Lung (tissue), 12 donors: ENCODE results near the gene ZDHHC3. TPM values are rescaled to one million over a fixed set of nuclear protein-coding genes. Genes with fewer than 3 reads are reported as not detected.
A peak's percentile ranks its signal among the peaks of the same experiment; 100 is the strongest.

Experiments used
- ATAC-seq: fragments of 200-7000 bp; cut with Tn5 transposase; one replicate; pipeline ENCODE4 v1.9.1; 2020; ENCODE audit warnings: moderate number of reproducible peaks; ENCODE audit not compliant: insufficient read depth, low FRiP score
- DNase-seq, 3 donors: peaks; one replicate each; pipeline ENCODE4 v3.0.0-alpha.2; 2013 to 2017
- H3K27ac ChIP-seq, 2 donors: one replicate each; pipeline ENCODE4 v1.5.1; 2013; ENCODE audit warnings: mild to moderate bottlenecking in 2 of 2, moderate library complexity in 2 of 2, control low read depth in 1 of 2, inconsistent platforms in 1 of 2, low read depth in 1 of 2, low read length in 1 of 2
- H3K27me3 ChIP-seq, 3 donors: one replicate each; pipeline ENCODE4 v1.5.1; 2013; ENCODE audit warnings: low read length in 2 of 3; ENCODE audit not compliant: control insufficient read depth in 3 of 3, insufficient read depth in 3 of 3
- H3K36me3 ChIP-seq, 4 donors: one replicate each; pipeline ENCODE4 v1.5.1; 2013; ENCODE audit warnings: low read length in 4 of 4, mild to moderate bottlenecking in 1 of 4, moderate library complexity in 1 of 4; ENCODE audit not compliant: control insufficient read depth in 4 of 4, insufficient read depth in 4 of 4
- H3K4me1 ChIP-seq, 5 donors: one replicate each; pipeline ENCODE4 v1.5.1; 2013; ENCODE audit warnings: low read length in 5 of 5, mild to moderate bottlenecking in 2 of 5, moderate library complexity in 1 of 5; ENCODE audit not compliant: control insufficient read depth in 5 of 5, insufficient read depth in 5 of 5
- H3K4me3 ChIP-seq: one replicate; pipeline ENCODE4 v1.5.1; 2013; ENCODE audit warnings: mild to moderate bottlenecking, control low read depth, moderate library complexity
- H3K9ac ChIP-seq, 2 donors: one replicate each; pipeline ENCODE4 v1.5.1; 2013; ENCODE audit warnings: low read length in 2 of 2, control low read depth in 1 of 2; ENCODE audit not compliant: insufficient read depth in 1 of 2
- H3K9me3 ChIP-seq, 4 donors: one replicate each; pipeline ENCODE4 v1.5.1; 2013; ENCODE audit warnings: low read length in 3 of 4, mild to moderate bottlenecking in 1 of 4, moderate library complexity in 1 of 4; ENCODE audit not compliant: control insufficient read depth in 4 of 4, insufficient read depth in 3 of 4
- WGBS, 2 donors: extraction: QIAGEN DNeasy Blood & Tissue Kit; methylation state at CpG; one replicate each; pipeline ENCODE4 v1.1.7; 2013; 5-methylcytosine and 5-hydroxymethylcytosine counted together
- polyA plus RNA-seq, 2 donors: library from polyadenylated mRNA; stranded (reverse); fragments of 200-250 nt; gene quantifications; one replicate each; pipeline ENCODE4 v1.2.1, GENCODE V29; 2013
- total RNA-seq, 2 donors: library from RNA; depleted of rRNA in 1 of 2; stranded (reverse); fragments of >200 nt in 1 of 2; gene quantifications; one replicate each; pipeline ENCODE4 v1.2.1, GENCODE V29; 2014 to 2021
- TF ChIP-seq, protein P1 (sequence below): IDR thresholded peaks from 2 replicates; pipeline ENCODE4 v1.5.1; 2012; ENCODE audit warnings: mild to moderate bottlenecking; ENCODE audit errors: control extremely low read depth, extremely low read depth
- donor health status: control.
- donor health status: control.
- donor health status: Bipolar disorder and iron deficiency.
- donor health status: healthy.
- donor health status: DM: yes; HTN: yes; CAD: no.

ZDHHC3 gene
- total and polyA plus RNA-seq, 4 donors: 49.8 to 96.2 (median 78.0) TPM

DNA sequence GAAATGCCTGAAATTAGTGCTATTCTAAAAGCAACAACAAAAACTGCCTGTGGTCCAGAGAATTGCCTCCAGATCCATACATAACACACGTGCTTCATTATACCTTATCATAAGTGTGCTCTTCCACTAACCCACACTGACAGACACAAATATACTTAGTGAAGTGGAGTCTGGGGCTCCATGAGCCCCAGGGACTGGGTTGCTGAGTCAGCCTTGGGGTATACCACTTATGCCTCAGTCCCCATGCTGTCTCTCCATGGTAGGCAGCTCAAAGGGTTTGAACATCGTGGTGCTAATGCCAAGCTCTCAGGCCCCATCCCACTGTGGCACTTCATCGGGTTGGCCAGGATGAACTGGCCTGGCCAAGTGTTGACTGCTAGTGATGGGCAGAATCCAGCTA, 10.8 kb downstream of the ZDHHC3 start:
- no peaks in the 10 kb centered on the region for H3K36me3 ChIP-seq
- TF ChIP-seq, protein P1, sequence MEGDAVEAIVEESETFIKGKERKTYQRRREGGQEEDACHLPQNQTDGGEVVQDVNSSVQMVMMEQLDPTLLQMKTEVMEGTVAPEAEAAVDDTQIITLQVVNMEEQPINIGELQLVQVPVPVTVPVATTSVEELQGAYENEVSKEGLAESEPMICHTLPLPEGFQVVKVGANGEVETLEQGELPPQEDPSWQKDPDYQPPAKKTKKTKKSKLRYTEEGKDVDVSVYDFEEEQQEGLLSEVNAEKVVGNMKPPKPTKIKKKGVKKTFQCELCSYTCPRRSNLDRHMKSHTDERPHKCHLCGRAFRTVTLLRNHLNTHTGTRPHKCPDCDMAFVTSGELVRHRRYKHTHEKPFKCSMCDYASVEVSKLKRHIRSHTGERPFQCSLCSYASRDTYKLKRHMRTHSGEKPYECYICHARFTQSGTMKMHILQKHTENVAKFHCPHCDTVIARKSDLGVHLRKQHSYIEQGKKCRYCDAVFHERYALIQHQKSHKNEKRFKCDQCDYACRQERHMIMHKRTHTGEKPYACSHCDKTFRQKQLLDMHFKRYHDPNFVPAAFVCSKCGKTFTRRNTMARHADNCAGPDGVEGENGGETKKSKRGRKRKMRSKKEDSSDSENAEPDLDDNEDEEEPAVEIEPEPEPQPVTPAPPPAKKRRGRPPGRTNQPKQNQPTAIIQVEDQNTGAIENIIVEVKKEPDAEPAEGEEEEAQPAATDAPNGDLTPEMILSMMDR: no peak
- peaks cover 0 to 20% (median 7%) of the 10 kb centered on the region in 5 donors for H3K4me1 ChIP-seq
- no peak overlapping the region for H3K9ac ChIP-seq
- DNase-seq (no peak), ATAC-seq (no peak)
- H3K9me3 ChIP-seq: no peaks in the 10 kb centered on the region
- H3K27me3 ChIP-seq: no peaks in the 10 kb centered on the region
- WGBS, 2 donors: 86 to 92% methylated on average over 3 of the region's 3 CpGs
- H3K4me3 ChIP-seq: no peak overlapping the region
- no peak overlapping the region for H3K27ac ChIP-seq

DNA sequence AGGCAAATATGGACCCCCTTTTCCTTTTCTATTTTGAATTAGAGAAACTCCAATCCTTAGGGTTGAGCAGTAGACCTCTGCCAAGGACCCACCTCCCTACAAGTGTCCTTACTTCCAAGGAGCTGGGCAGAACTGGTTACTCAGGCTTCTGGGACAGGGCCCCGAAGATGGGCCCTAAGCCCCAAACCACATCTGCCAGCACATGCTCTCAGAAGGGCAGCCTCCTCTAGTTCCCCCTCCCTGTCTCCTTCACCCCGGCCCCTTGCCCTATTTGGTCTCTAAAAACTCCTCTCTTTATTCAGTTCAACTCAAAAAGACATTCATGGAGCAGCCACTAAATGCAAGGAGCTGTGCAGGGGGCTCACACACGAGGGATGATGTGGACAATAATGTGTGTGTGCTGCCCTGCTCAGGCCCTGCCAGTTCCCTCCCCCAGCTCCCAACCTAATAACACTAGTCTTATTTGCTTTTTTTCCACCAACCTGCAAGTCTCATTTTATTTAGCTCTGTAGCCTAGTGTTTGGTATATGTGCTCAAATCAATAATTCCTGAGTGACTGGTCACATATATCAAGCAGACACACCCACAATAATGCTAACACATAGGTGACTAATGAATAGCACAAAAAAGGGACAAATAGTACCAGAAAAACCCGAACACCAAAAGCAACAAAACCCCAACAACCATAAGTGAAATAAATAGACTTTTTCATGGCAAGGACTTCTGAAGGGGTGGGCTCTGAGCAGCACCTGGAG, 12.2 kb downstream of the ZDHHC3 start:
- Histone ChIP-seq H3K27me3 (no peaks in the 10 kb centered on the region), H3K9me3 (no peaks in the 10 kb centered on the region), H3K4me1 (peaks cover 0 to 19% (median 9%) of the 10 kb centered on the region in 5 donors), H3K4me3 (no peak overlapping the region), H3K36me3 (peaks cover 2 to 5% (median 3%) of the 10 kb centered on the region in 4 donors), H3K9ac (no peak overlapping the region), H3K27ac (no peak overlapping the region)
- DNase-seq: no peak
- TF ChIP-seq, protein P1: no peak
- 49 to 72% methylated on average over 4 of the region's 4 CpGs for WGBS, 2 donors
- no peak for ATAC-seq

DNA sequence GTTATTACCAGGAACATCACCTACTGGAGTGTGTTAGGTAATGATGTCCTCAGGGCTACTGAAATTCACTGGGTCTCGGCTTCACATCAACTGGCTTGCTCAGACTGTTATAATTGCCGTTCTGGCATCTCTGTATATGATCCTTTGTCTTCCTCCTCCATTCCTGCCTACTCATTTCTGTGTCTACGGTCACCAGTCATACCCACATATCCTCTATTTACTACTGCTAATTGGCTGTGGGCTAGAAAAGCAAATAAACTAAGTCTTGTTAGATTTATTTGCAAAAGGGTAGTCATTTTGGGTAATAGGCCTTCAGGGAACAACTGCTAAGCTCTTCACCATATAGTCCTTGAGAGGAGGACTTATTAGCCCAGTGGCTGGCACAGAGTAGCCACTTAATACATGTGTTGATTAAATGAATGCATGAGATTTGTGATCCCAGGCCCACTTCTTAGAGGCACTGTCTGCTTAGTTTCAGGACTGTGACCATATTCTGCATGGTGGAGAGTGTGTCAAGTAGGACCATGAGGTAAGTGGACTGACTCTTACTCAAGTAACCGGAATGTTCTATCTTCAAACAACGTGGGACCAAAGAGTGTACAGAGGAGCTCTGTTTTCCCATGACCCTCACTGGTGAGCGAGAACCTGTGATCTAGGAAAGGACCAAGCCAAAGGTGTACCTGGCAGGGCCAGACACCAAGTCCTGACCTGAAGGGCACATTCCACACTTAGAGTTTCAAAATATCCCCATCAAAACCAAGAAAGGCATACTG, 13.2 kb downstream of the ZDHHC3 start:
- Histone ChIP-seq H3K36me3 (peaks cover 7 to 12% (median 10%) of the 10 kb centered on the region in 4 donors), H3K9me3 (no peaks in the 10 kb centered on the region), H3K9ac (no peak overlapping the region), H3K4me3 (no peak overlapping the region), H3K4me1 (peaks cover 2 to 17% (median 12%) of the 10 kb centered on the region in 5 donors), H3K27me3 (no peaks in the 10 kb centered on the region), H3K27ac (no peak overlapping the region)
- TF ChIP-seq, protein P1: no peak
- ATAC-seq (peak; percentile 53), DNase-seq (no peak)
- 67 to 81% methylated on average over 6 of the region's 6 CpGs for WGBS, 2 donors
